Measurements from ENCODE around the gene HCK.
A peak's percentile ranks its signal among the peaks of the same experiment; 100 is the strongest.

Gene HCK

GRCh38 chr20:32052090-32052777 lies at the start of gene HCK:
HCK (plus strand) TSS chr20:32052242.
- DNase-seq (ENCODE audit: low spot score), result peak; percentile 84
- TF ChIP-seq, protein P1, sequence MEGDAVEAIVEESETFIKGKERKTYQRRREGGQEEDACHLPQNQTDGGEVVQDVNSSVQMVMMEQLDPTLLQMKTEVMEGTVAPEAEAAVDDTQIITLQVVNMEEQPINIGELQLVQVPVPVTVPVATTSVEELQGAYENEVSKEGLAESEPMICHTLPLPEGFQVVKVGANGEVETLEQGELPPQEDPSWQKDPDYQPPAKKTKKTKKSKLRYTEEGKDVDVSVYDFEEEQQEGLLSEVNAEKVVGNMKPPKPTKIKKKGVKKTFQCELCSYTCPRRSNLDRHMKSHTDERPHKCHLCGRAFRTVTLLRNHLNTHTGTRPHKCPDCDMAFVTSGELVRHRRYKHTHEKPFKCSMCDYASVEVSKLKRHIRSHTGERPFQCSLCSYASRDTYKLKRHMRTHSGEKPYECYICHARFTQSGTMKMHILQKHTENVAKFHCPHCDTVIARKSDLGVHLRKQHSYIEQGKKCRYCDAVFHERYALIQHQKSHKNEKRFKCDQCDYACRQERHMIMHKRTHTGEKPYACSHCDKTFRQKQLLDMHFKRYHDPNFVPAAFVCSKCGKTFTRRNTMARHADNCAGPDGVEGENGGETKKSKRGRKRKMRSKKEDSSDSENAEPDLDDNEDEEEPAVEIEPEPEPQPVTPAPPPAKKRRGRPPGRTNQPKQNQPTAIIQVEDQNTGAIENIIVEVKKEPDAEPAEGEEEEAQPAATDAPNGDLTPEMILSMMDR (IDR thresholded peaks at IDR 0.05; ENCODE audit: borderline replicate concordance, control extremely low read depth, extremely low read depth, insufficient read depth, missing control alignments), result no peak
- in situ Hi-C loops (cut with MboI; ENCODE audit: low sequenced_read_pairs, unreplicated experiment), result no loop called here

- in situ Hi-C loops (cut with MboI; ENCODE audit: low sequenced_read_pairs, unreplicated experiment), result no loop called here
- TF ChIP-seq, protein P1 (IDR thresholded peaks at IDR 0.05; ENCODE audit: borderline replicate concordance, control extremely low read depth, extremely low read depth, insufficient read depth, missing control alignments), result no peak
- no peak for DNase-seq (ENCODE audit: low spot score)
Observed at GRCh38 chr20:32003325-32003724, 48.7 kb upstream of the HCK start.

DNA sequence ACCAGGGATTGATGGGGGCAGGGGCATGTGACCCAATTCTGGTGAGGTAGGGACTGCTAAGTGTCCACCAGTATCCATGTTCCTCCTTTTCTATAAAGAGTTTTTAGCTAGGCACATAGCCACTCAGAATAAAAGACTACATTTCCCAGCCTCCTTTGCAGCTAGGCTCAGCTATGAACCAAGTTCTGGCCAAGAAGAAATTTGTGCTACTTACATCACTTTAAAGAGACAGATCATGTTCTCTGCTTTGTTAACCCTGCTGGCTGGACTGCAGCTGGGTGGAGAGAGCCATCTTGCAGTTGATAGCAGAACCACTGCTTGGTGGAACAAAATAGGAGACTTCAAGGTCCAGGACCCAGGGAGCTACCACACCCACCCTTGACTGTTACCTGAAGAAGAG lies 47.1 kb upstream of the HCK start:
- in situ Hi-C loops (cut with MboI; ENCODE audit: low sequenced_read_pairs, unreplicated experiment), result no loop called here
- DNase-seq (ENCODE audit: low spot score), result no peak

GRCh38 chr20:32006053-32006452 lies 46.0 kb upstream of the HCK start:
- in situ Hi-C loops (cut with MboI; ENCODE audit: low sequenced_read_pairs, unreplicated experiment), result no loop called here
- DNase-seq (ENCODE audit: low spot score), result no peak
- TF ChIP-seq, protein P1 (IDR thresholded peaks at IDR 0.05; ENCODE audit: borderline replicate concordance, control extremely low read depth, extremely low read depth, insufficient read depth, missing control alignments), result no peak

More for the DNA sequence above, 47.1 kb upstream of the HCK start:
- TF ChIP-seq, protein P1 (IDR thresholded peaks at IDR 0.05; ENCODE audit: borderline replicate concordance, control extremely low read depth, extremely low read depth, insufficient read depth, missing control alignments), result no peak

GRCh38 chr20:32006841-32007786 lies 44.9 kb upstream of the HCK start:
- in situ Hi-C loops (cut with MboI; ENCODE audit: low sequenced_read_pairs, unreplicated experiment), result no loop called here
- DNase-seq (ENCODE audit: low spot score), result no peak
- TF ChIP-seq, protein P1 (IDR thresholded peaks at IDR 0.05; ENCODE audit: borderline replicate concordance, control extremely low read depth, extremely low read depth, insufficient read depth, missing control alignments), result no peak

GRCh38 chr20:32007787-32008616 lies 44.0 kb upstream of the HCK start:
- DNase-seq (ENCODE audit: low spot score), result no peak
- in situ Hi-C loops (cut with MboI; ENCODE audit: low sequenced_read_pairs, unreplicated experiment), result no loop called here
- TF ChIP-seq, protein P1 (IDR thresholded peaks at IDR 0.05; ENCODE audit: borderline replicate concordance, control extremely low read depth, extremely low read depth, insufficient read depth, missing control alignments), result no peak

All from GM13976 (cell line).